MCF 10A (cell line): ENCODE measurements around the gene MAB21L4. TPM values are rescaled to one million over a fixed set of nuclear protein-coding genes. Genes with fewer than 3 reads are reported as not detected.
"Not testable (repeated sequence)": the region's sequence is repeated elsewhere in the genome, so short reads cannot be mapped to it uniquely, and the experiment has no call there.

Experiments used
- BruUV-seq: library from RNA; stranded (reverse); fragments of 400-500 nt; replicated peaks from 2 replicates; lab custom pipeline; 2021; lab: Mats Ljungman, UMichigan
- CTCF ChIA-PET: fragments of 300-600 bp; sonication (Branson Sonifier 250); formaldehyde crosslinking; extraction: SDS; loops from one replicate; lab custom pipeline; 2021; ENCODE audit warnings: antibody characterized with exemption, inconsistent platforms; lab: Yijun Ruan, JAX
- POLR2A ChIA-PET: fragments of 300-600, 350-650 bp; sonication (Branson Sonifier 250); formaldehyde crosslinking; extraction: SDS; loops from one replicate; lab custom pipeline; 2020; ENCODE audit warnings: antibody characterized with exemption, inconsistent platforms; lab: Yijun Ruan, JAX
- DNase-seq: peaks from one replicate; pipeline ENCODE4 v3.0.0-alpha.2; 2018; ENCODE audit not compliant: unreplicated experiment
- H3K27ac Mint-ChIP-seq: one replicate; pipeline ENCODE4 v1.8.0; 2022; ENCODE audit warnings: mild to moderate bottlenecking, low read depth, mixed read lengths; ENCODE audit not compliant: unreplicated experiment
- H3K27me3 Mint-ChIP-seq: one replicate; pipeline ENCODE4 v1.8.0; 2022; ENCODE audit warnings: mixed read lengths; ENCODE audit not compliant: insufficient read depth, unreplicated experiment
- H3K36me3 Mint-ChIP-seq: one replicate; pipeline ENCODE4 v1.8.0; 2022; ENCODE audit warnings: mild to moderate bottlenecking, moderate library complexity, mixed read lengths; ENCODE audit not compliant: insufficient read depth, unreplicated experiment
- H3K4me1 Mint-ChIP-seq: one replicate; pipeline ENCODE4 v1.8.0; 2022; ENCODE audit warnings: mixed read lengths; ENCODE audit not compliant: insufficient read depth, unreplicated experiment
- H3K4me3 Mint-ChIP-seq: one replicate; pipeline ENCODE4 v1.8.0; 2022; ENCODE audit warnings: mild to moderate bottlenecking, moderate library complexity, mixed read lengths; ENCODE audit not compliant: unreplicated experiment
- H3K9me3 Mint-ChIP-seq: one replicate; pipeline ENCODE4 v1.8.0; 2022; ENCODE audit warnings: mixed read lengths; ENCODE audit not compliant: unreplicated experiment
- intact Hi-C: fragments of 100-400 bp; cut with micrococcal nuclease; formaldehyde crosslinking; loops from 2 replicates; pipeline ENCODE4 v1.14.1; 2022
- total RNA-seq: library from RNA; stranded (reverse); gene quantifications from 2 replicates; pipeline ENCODE4 v1.2.3, GENCODE V29; 2022
- TF ChIP-seq, protein P1 (sequence below): fragments of 200-600 bp; IDR thresholded peaks from one replicate; pipeline ENCODE4 v1.8.0; 2022; ENCODE audit warnings: antibody characterized with exemption, mild to moderate bottlenecking; ENCODE audit not compliant: unreplicated experiment

The MAB21L4 gene
- total RNA-seq, 1 experiment from 2014 or later, result not detected

DNA sequence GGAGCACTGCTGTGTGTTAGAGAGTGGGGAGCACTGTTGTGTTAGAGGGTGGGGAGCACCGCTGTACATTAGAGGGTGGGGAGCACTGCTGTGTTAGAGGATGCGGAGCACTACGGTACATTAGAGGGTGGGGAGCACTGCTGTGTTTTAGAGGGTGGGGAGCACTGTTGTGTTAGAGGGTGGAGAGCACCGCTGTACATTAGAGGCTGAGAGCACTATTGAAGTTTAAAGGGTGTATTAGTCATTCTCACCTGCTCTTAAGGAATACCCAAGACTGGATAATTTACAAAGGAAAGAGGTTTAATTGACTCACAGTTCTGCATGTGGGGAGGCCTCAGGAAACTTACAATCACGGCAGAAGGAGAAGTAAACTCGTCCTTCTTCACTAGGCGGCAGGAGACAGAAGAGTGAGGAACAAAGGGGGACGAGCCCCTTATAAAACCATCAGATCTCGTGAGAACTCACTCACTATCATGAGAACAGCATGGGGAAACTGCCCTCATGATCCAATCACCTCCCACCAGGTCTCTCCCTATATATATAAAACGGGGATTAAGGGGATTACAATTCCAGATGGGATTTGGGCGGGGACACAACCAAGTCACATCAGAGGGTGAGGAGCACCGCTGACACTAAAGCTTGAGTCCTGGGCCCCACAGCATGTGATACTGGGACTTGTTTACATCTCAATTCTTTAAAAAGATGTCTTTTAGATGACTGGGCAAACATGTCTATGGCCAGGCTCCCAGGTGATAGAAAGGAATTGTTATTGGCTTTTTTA, 46.9 kb downstream of the MAB21L4 start:
- no peak for DNase-seq
- intact Hi-C loops, result no loop called here
- Mint-ChIP-seq H3K4me3 (no peak overlapping the region), H3K9me3 (peaks cover 3% of the 10 kb centered on the region), H3K27me3 (peaks cover 16% of the 10 kb centered on the region), H3K36me3 (no peaks in the 10 kb centered on the region), H3K4me1 (no peaks in the 10 kb centered on the region), H3K27ac (no peak overlapping the region)
- BruUV-seq, result no TSS peak
- TF ChIP-seq, protein P1, sequence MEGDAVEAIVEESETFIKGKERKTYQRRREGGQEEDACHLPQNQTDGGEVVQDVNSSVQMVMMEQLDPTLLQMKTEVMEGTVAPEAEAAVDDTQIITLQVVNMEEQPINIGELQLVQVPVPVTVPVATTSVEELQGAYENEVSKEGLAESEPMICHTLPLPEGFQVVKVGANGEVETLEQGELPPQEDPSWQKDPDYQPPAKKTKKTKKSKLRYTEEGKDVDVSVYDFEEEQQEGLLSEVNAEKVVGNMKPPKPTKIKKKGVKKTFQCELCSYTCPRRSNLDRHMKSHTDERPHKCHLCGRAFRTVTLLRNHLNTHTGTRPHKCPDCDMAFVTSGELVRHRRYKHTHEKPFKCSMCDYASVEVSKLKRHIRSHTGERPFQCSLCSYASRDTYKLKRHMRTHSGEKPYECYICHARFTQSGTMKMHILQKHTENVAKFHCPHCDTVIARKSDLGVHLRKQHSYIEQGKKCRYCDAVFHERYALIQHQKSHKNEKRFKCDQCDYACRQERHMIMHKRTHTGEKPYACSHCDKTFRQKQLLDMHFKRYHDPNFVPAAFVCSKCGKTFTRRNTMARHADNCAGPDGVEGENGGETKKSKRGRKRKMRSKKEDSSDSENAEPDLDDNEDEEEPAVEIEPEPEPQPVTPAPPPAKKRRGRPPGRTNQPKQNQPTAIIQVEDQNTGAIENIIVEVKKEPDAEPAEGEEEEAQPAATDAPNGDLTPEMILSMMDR, result no peak
- ChIA-PET CTCF (interaction anchor here (0.6 to 1.2 kb wide), 5 partner anchors 9 to 884 kb away, joined by 3 to 5 read pairs (median 3); no protein-coding TSS in a partner anchor), POLR2A (interaction anchor here (0.7 kb wide), 1 partner anchor 12 kb away, joined by 3 read pairs; no protein-coding TSS in a partner anchor)

DNA sequence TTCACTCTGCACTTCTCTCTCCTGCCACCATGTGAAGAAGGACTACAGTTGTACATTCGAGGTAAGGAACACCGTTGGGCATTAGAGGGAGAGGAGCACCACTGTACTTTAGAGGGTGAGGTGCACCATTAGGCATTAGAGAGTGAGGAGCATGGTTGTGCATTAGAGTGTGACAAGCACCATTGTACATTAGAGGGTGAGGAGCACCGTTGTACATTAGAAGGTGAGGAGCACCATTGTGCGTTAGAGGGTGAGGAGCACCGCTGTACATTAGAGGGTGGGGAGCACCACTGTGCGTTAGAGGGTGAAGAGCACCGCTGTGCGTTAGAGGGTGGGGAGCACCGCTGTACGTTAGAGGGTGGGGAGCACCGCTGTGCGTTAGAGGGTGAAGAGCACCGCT, 48.1 kb downstream of the MAB21L4 start:
- H3K4me1 Mint-ChIP-seq, result no peaks in the 10 kb centered on the region
- TF ChIP-seq, protein P1, result no peak
- H3K36me3 Mint-ChIP-seq, result no peaks in the 10 kb centered on the region
- H3K4me3 Mint-ChIP-seq, result no peak overlapping the region
- peaks cover 29% of the 10 kb centered on the region for H3K27me3 Mint-ChIP-seq
- intact Hi-C loops, result no loop called here
- no TSS peak for BruUV-seq
- ChIA-PET POLR2A (no interaction called here), CTCF (no interaction called here)
- DNase-seq, result no peak
- no peaks in the 10 kb centered on the region for H3K9me3 Mint-ChIP-seq
- no peak overlapping the region for H3K27ac Mint-ChIP-seq

DNA sequence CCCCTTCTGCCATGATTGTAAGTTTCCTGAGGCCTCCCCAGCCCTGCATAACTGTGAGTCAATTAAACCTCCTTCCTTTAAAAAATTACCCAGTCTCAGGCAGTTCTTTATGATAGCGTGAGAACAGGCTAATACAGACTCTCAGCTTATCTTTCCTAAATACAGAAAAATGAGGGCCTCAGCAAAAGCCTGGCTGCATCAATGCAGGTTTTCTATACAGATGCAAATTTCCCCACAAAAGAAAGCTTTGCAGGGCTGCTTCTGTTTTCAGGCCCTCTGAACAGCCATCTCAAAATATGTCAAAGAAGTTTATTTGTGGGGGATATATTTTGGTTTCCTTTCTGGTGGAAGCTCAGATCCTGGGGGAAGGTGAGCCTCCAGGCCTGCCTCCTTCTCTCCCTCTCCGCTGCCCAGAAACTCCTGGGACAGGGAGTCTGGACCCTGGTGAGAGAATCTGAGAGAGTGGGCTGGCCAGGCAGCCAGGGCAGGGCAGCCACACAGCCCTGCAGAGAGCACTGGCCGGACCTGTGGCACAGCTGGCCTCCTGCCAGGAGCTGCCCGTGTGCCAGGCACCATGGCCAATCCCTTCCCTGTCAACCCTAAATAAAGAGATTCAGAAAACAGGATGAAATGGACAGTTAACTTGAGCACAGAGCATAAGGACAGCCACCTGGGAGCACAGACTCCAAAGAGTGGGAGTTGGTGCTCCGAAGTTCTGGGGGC, 48.9 kb downstream of the MAB21L4 start:
- no peak for DNase-seq
- POLR2A ChIA-PET, result no interaction called here
- no peak overlapping the region for H3K27ac Mint-ChIP-seq
- CTCF ChIA-PET, result interaction anchor here (0.6 to 0.7 kb wide), 2 partner anchors 261 to 262 kb away, joined by 3 read pairs; no protein-coding TSS in a partner anchor
- no peaks in the 10 kb centered on the region for H3K36me3 Mint-ChIP-seq
- BruUV-seq, result no TSS peak
- H3K27me3 Mint-ChIP-seq, result peaks cover 37% of the 10 kb centered on the region
- TF ChIP-seq, protein P1, result no peak
- H3K4me1 Mint-ChIP-seq, result no peaks in the 10 kb centered on the region
- intact Hi-C loops, result no loop called here
- H3K4me3 Mint-ChIP-seq, result no peak overlapping the region
- no peaks in the 10 kb centered on the region for H3K9me3 Mint-ChIP-seq

DNA sequence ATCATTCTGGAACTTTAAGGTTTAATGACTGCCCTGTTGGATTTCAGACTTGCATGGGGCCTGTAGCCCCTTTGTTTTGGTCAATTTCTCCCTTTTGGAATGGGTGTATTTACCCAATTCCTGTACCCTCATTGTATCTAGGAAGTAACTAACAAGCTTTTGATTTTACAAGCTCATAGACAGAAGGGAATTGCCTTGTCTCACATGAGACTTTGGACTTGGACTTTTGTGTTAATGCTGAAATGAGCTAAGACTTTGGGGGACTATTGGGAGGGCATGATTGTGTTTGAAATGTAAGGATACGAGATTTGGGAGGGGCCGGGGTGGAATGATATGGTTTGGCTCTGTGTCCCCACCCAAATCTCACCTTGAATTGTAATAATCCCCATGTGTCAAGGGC, 49.6 kb downstream of the MAB21L4 start:
- peaks cover 43% of the 10 kb centered on the region for H3K27me3 Mint-ChIP-seq
- POLR2A ChIA-PET, DNase-seq, BruUV-seq, intact Hi-C loops, H3K4me1 Mint-ChIP-seq, H3K36me3 Mint-ChIP-seq, H3K27ac Mint-ChIP-seq, H3K4me3 Mint-ChIP-seq, H3K9me3 Mint-ChIP-seq: not testable (repeated sequence)
- CTCF ChIA-PET, result interaction anchor here (1.3 kb wide), 1 partner anchor 332 kb away, joined by 3 read pairs; no protein-coding TSS in a partner anchor
